HG03097 (cell line): ENCODE data around the gene FBN2.

Source experiments
- ATAC-seq: cut with Tn5 transposase; IDR thresholded peaks from one replicate; pipeline ENCODE4 v1.9.1; 2021; ENCODE audit not compliant: unreplicated experiment, low FRiP score

The FBN2 gene

GRCh38 chr5:128538000-128538249 lies at the start of gene FBN2:
Gene FBN2 (minus strand): TSS chr5:128538245. CDS start chr5:128537603, 642 bp downstream.
- ATAC-seq: no peak

- no peak for ATAC-seq
Measured at GRCh38 chr5:128587275-128587674, 49.2 kb upstream of the FBN2 start.

GRCh38 chr5:128586848-128587247 lies 48.8 kb upstream of the FBN2 start:
- no peak for ATAC-seq

GRCh38 chr5:128579639-128580038 lies 41.6 kb upstream of the FBN2 start:
- no peak for ATAC-seq

- no peak for ATAC-seq
Measured at GRCh38 chr5:128579093-128579492, 41.0 kb upstream of the FBN2 start.

- ATAC-seq: no peak
Measured at GRCh38 chr5:128574041-128574440, 36.0 kb upstream of the FBN2 start.

GRCh38 chr5:128572930-128573319 lies 34.9 kb upstream of the FBN2 start:
- ATAC-seq: no peak

GRCh38 chr5:128572051-128572929 lies 34.2 kb upstream of the FBN2 start:
- no peak for ATAC-seq

GRCh38 chr5:128566178-128566577 lies 28.1 kb upstream of the FBN2 start:
- ATAC-seq: no peak

- no peak for ATAC-seq
Measured at GRCh38 chr5:128559300-128560297, 21.6 kb upstream of the FBN2 start.

- ATAC-seq: no peak
Measured at GRCh38 chr5:128553747-128554146, 15.7 kb upstream of the FBN2 start.

GRCh38 chr5:128551476-128551875 lies 13.4 kb upstream of the FBN2 start:
- no peak for ATAC-seq

GRCh38 chr5:128549496-128549895 lies 11.5 kb upstream of the FBN2 start:
- no peak for ATAC-seq

- ATAC-seq: no peak
Measured at GRCh38 chr5:128546658-128547281, 8.7 kb upstream of the FBN2 start.

- ATAC-seq: no peak
Measured at GRCh38 chr5:128541385-128541784, 3.3 kb upstream of the FBN2 start.

GRCh38 chr5:128539038-128539429 lies 989 bp upstream of the FBN2 start:
- no peak for ATAC-seq

- ATAC-seq: no peak
Measured at GRCh38 chr5:128538250-128539037, 399 bp upstream of the FBN2 start.

- no peak for ATAC-seq
Measured at GRCh38 chr5:128537221-128537999, 635 bp downstream of the FBN2 start.
